Stomach smooth muscle (tissue), 2 donors: ENCODE measurements around the gene CETP.

ENCODE experiments used
- H3K27ac ChIP-seq: one replicate; pipeline ENCODE4 v1.7.0; 2013; ENCODE audit warnings: mild to moderate bottlenecking, low read length, inconsistent platforms
- H3K27me3 ChIP-seq, 2 donors: one replicate each; pipeline ENCODE4 v1.7.0; 2013; ENCODE audit warnings: low read length in 2 of 2; ENCODE audit not compliant: insufficient read depth in 2 of 2, control insufficient read depth in 1 of 2
- H3K36me3 ChIP-seq, 2 donors: one replicate each; pipeline ENCODE4 v1.7.0; 2013; ENCODE audit warnings: low read length in 2 of 2; ENCODE audit not compliant: control insufficient read depth in 2 of 2, insufficient read depth in 2 of 2
- H3K4me1 ChIP-seq: one replicate; pipeline ENCODE4 v1.7.0; 2013; ENCODE audit warnings: low read length; ENCODE audit not compliant: control insufficient read depth, insufficient read depth
- H3K4me3 ChIP-seq, 2 donors: one replicate each; pipeline ENCODE4 v1.7.0; 2013; ENCODE audit warnings: low read length in 2 of 2
- H3K9ac ChIP-seq, 2 donors: one replicate each; pipeline ENCODE4 v1.7.0; 2013; ENCODE audit warnings: low read length in 2 of 2, mild to moderate bottlenecking in 1 of 2
- H3K9me3 ChIP-seq, 2 donors: one replicate each; pipeline ENCODE4 v1.7.0; 2013; ENCODE audit warnings: low read length in 2 of 2; ENCODE audit not compliant: control insufficient read depth in 2 of 2
- donor health status: healthy.
- donor health status: Pancreatic carcinoma.

Gene CETP

DNA sequence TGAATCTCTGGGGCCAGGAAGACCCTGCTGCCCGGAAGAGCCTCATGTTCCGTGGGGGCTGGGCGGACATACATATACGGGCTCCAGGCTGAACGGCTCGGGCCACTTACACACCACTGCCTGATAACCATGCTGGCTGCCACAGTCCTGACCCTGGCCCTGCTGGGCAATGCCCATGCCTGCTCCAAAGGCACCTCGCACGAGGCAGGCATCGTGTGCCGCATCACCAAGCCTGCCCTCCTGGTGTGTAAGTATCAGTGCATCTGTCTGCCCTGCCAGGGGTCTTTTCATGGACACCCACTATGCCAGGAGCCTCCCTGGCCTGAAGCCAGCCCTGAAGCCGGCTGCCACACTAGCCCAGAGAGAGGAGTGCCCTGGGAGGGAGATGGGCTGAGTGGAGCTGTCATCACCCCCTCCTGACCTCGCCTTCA is at the start of gene CETP:
CETP (plus strand) TSS at position 100 of the 431 bp plus-strand sequence; CDS start at position 130, 30 bp downstream.
- H3K27ac ChIP-seq, result no peak within 1 kb of the TSS
- H3K36me3 ChIP-seq, result no peaks in the 10 kb centered on the region
- no peaks in the 10 kb centered on the region for H3K9me3 ChIP-seq
- peaks cover 12% of the 10 kb centered on the region for H3K4me1 ChIP-seq
- no peak within 1 kb of the TSS for H3K9ac ChIP-seq
- H3K4me3 ChIP-seq, result no peak within 1 kb of the TSS
- no peaks in the 10 kb centered on the region for H3K27me3 ChIP-seq

- Histone ChIP-seq H3K4me3 (no peak overlapping the region), H3K36me3 (no peaks in the 10 kb centered on the region), H3K27ac (no peak overlapping the region), H3K9me3 (no peaks in the 10 kb centered on the region), H3K9ac (no peak overlapping the region), H3K27me3 (peaks cover 0 to 3% of the 10 kb centered on the region in 2 donors), H3K4me1 (peaks cover 14% of the 10 kb centered on the region)
These were observed 48.7 kb upstream of the CETP start for GRCh38 chr16:56912746-56913708.

- Histone ChIP-seq H3K9ac (no peak overlapping the region), H3K9me3 (no peaks in the 10 kb centered on the region), H3K27ac (no peak overlapping the region), H3K4me3 (no peak overlapping the region), H3K27me3 (peaks cover 0 to 3% of the 10 kb centered on the region in 2 donors), H3K4me1 (peaks cover 14% of the 10 kb centered on the region), H3K36me3 (no peaks in the 10 kb centered on the region)
These were observed 46.9 kb upstream of the CETP start for GRCh38 chr16:56914896-56915295.

- Histone ChIP-seq H3K4me1 (peaks cover 14% of the 10 kb centered on the region), H3K4me3 (no peak overlapping the region), H3K27me3 (peaks cover 0 to 3% of the 10 kb centered on the region in 2 donors), H3K9me3 (no peaks in the 10 kb centered on the region), H3K36me3 (no peaks in the 10 kb centered on the region), H3K9ac (no peak overlapping the region), H3K27ac (no peak overlapping the region)
These were observed 46.2 kb upstream of the CETP start for GRCh38 chr16:56915336-56916119.

DNA sequence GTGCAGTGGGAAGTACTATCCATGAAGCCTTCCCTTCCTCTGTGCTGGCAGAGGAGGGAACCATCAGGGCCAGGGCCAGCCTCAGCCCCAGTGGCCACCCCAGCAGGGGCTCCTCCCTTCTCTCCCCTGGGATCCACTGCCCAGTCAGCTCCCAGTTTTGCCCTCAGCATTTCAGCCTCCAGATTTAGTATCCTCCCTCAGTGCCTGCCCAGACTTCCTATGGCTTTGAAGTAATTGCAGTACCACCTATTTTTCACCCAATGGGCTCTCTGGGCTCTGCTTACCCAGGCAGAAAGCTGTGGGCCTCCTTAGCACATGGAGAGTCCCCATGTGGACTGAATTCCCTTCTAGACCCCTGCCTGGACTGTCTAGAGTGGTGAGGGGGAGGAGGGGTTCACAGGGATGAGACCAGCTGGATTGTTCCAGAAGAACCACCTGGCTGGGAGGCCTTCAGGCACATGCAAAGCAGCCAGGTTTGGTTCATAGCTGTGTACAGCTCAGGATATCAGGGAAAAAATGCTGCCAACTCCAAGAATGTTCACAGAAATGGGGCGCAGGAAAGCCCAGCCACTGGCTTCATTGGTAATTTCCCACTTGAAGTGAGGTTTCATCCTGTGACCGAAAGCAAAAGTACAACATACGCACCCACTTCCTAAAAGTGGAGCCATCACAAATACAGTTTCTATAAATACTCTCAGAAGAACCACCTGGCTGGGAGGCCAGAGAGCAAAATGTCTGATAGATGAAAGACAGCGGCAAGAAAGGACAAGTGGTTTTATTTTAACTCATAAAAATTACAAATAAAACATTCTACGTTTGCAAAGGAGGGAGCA is 45.0 kb upstream of the CETP start:
- H3K4me3 ChIP-seq, result no peak overlapping the region
- H3K9ac ChIP-seq, result no peak overlapping the region
- no peak overlapping the region for H3K27ac ChIP-seq
- no peaks in the 10 kb centered on the region for H3K9me3 ChIP-seq
- no peaks in the 10 kb centered on the region for H3K36me3 ChIP-seq
- peaks cover 0 to 3% of the 10 kb centered on the region in 2 donors for H3K27me3 ChIP-seq
- peaks cover 14% of the 10 kb centered on the region for H3K4me1 ChIP-seq

DNA sequence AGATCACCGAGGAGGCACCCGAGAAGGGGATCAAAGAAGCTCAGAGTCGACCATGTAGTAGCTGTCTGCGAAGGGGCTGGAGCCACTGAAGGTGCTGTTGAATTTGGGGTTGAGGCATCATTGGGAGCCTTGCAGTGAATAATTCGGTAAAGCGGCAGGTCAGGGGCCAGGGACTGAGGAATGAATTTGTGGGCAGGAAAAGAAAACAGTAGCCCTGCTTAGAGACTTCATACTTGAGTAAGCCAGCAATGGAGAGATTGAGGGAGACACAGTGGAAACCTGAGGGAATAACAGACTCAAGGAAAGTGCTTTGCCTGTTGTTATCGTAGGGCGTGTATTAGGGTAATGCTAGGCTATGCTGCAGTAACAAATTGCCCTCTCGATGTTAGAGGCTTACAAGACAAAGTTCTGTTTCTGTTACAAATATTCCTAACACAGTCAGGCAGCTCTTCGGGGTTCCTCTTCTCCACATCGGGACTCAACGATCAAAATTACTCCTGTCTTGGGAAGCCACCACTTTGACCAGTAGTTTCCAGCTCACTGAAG is 43.2 kb upstream of the CETP start:
- Histone ChIP-seq H3K27ac (no peak overlapping the region), H3K4me1 (peaks cover 14% of the 10 kb centered on the region)

GRCh38 chr16:56919099-56919800 is 42.5 kb upstream of the CETP start:
- Histone ChIP-seq H3K4me3 (no peak overlapping the region), H3K27ac (no peak overlapping the region), H3K4me1 (peaks cover 14% of the 10 kb centered on the region), H3K36me3 (no peaks in the 10 kb centered on the region), H3K9ac (no peak overlapping the region), H3K27me3 (peaks cover 0 to 3% of the 10 kb centered on the region in 2 donors), H3K9me3 (no peaks in the 10 kb centered on the region)

More for the DNA sequence above, 43.2 kb upstream of the CETP start:
- Histone ChIP-seq H3K27me3 (peaks cover 0 to 3% of the 10 kb centered on the region in 2 donors), H3K9me3 (no peaks in the 10 kb centered on the region), H3K9ac (no peak overlapping the region), H3K36me3 (no peaks in the 10 kb centered on the region), H3K4me3 (no peak overlapping the region)

- no peaks in the 10 kb centered on the region for H3K9me3 ChIP-seq
- no peak overlapping the region for H3K4me3 ChIP-seq
- H3K27ac ChIP-seq, result no peak overlapping the region
- no peaks in the 10 kb centered on the region for H3K27me3 ChIP-seq
- no peaks in the 10 kb centered on the region for H3K36me3 ChIP-seq
- H3K9ac ChIP-seq, result no peak overlapping the region
- H3K4me1 ChIP-seq, result peaks cover 2% of the 10 kb centered on the region
These were observed 40.2 kb upstream of the CETP start for GRCh38 chr16:56921571-56921970.

- no peaks in the 10 kb centered on the region for H3K9me3 ChIP-seq
- H3K9ac ChIP-seq, result no peak overlapping the region
- H3K27me3 ChIP-seq, result no peaks in the 10 kb centered on the region
- no peaks in the 10 kb centered on the region for H3K36me3 ChIP-seq
- no peak overlapping the region for H3K27ac ChIP-seq
- H3K4me3 ChIP-seq, result no peak overlapping the region
- no peaks in the 10 kb centered on the region for H3K4me1 ChIP-seq
These were observed 38.2 kb upstream of the CETP start for GRCh38 chr16:56923481-56924091.
